ENCODE results near the gene UNK. TPM values are rescaled to one million over a fixed set of nuclear protein-coding genes. Genes with fewer than 3 reads are reported as not detected.
A peak's percentile ranks its signal among the peaks of the same experiment; 100 is the strongest.

The UNK gene
- total and polyA plus RNA-seq, 2 of the 13 experiments (the other 11 are each of a cell fraction or from before 2014, with no cell fraction given): 31.6 to 33.0 TPM

DNA sequence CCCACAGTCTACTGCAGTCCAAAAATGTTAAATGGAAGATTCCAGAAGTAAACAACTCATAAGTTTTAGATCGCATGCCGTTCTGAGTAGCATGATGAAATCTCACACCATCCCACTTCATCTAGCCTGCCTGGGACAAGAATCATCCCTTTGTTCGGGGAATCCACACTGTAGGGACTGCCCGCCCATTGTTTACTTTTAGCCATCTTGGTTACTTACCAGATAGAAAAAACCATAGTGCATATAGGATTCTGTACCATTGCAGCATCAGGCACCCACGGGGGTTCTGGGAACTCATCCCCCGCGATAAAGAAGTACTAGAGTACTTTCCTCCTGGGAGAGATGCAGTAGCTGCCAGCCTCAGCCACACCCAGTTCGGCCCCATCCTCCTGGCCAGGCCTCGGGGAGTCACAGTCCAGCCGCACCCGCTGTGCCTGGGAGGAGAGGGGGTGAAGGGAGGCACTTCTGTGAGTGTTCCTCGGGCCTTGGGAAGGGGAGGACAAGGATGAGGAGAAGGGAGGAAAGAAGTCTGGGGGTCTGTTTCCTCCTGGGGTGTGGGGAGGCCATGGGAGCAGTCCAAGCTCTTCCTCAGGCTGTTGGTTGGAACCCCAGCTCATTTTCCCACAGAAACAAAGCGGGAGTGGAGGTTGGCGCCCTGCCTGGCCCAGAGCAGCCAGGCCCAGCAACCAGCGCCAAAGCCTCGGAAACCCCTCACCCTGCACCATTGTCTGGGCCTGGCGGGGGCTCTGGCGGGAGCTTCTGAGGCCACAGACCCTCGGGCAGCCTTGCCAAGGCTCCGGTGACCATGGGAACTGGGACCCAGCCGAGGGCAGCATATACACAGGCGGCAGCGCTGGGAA, 84.9 kb downstream of the UNK start (continued):
- TF ChIP-seq, protein P1, sequence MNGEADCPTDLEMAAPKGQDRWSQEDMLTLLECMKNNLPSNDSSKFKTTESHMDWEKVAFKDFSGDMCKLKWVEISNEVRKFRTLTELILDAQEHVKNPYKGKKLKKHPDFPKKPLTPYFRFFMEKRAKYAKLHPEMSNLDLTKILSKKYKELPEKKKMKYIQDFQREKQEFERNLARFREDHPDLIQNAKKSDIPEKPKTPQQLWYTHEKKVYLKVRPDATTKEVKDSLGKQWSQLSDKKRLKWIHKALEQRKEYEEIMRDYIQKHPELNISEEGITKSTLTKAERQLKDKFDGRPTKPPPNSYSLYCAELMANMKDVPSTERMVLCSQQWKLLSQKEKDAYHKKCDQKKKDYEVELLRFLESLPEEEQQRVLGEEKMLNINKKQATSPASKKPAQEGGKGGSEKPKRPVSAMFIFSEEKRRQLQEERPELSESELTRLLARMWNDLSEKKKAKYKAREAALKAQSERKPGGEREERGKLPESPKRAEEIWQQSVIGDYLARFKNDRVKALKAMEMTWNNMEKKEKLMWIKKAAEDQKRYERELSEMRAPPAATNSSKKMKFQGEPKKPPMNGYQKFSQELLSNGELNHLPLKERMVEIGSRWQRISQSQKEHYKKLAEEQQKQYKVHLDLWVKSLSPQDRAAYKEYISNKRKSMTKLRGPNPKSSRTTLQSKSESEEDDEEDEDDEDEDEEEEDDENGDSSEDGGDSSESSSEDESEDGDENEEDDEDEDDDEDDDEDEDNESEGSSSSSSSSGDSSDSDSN (CRISPR knock-in tag; IDR thresholded peaks at IDR 0.05): peak; percentile 73
- TF ChIP-seq, protein P2, sequence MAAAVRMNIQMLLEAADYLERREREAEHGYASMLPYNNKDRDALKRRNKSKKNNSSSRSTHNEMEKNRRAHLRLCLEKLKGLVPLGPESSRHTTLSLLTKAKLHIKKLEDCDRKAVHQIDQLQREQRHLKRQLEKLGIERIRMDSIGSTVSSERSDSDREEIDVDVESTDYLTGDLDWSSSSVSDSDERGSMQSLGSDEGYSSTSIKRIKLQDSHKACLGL (CRISPR knock-in tag; IDR thresholded peaks at IDR 0.05): 0 out of 2 replicates have a peak, but pooled peaks have one; percentile 36
- TF ChIP-seq, protein P3, sequence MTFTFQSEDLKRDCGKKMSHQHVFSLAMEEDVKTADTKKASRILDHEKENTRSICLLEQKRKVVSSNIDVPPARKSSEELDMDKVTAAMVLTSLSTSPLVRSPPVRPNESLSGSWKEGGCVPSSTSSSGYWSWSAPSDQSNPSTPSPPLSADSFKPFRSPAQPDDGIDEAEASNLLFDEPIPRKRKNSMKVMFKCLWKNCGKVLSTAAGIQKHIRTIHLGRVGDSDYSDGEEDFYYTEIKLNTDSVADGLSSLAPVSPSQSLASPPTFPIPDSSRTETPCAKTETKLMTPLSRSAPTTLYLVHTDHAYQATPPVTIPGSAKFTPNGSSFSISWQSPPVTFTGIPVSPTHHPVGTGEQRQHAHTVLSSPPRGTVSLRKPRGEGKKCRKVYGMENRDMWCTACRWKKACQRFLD (CRISPR knock-in tag; IDR thresholded peaks at IDR 0.05; ENCODE audit: borderline replicate concordance): 0 out of 2 replicates have a peak, but pooled peaks have one; percentile 64
- TF ChIP-seq CENPT (CRISPR knock-in tag; IDR thresholded peaks at IDR 0.05; ENCODE audit: low read depth) (no peak), ZNF124 (CRISPR knock-in tag; IDR thresholded peaks at IDR 0.05) (peak; percentile 62), ZNF878 (CRISPR knock-in tag; IDR thresholded peaks at IDR 0.05) (peak; percentile 94), ZNF232 (CRISPR knock-in tag; IDR thresholded peaks at IDR 0.05; ENCODE audit: borderline replicate concordance) (no peak), ZNF383 (CRISPR knock-in tag; IDR thresholded peaks at IDR 0.05; ENCODE audit: borderline replicate concordance) (0 out of 2 replicates have a peak, but pooled peaks have one; percentile 73), ZNF782 (CRISPR knock-in tag; IDR thresholded peaks at IDR 0.05; ENCODE audit: borderline replicate concordance) (peak; percentile 61; the same call in 1 of the 2 replicates), ZNF331 (CRISPR knock-in tag; IDR thresholded peaks at IDR 0.05) (peak; percentile 83), ZBTB3 (CRISPR knock-in tag; IDR thresholded peaks at IDR 0.05; ENCODE audit: borderline replicate concordance, low read depth) (peak; percentile 86; the same call in 1 of the 2 replicates), ZNF772 (CRISPR knock-in tag; IDR thresholded peaks at IDR 0.05) (peak; percentile 57; the same call in 1 of the 2 replicates), ZNF337 (CRISPR knock-in tag; IDR thresholded peaks at IDR 0.05; ENCODE audit: borderline replicate concordance, low read depth) (peak; percentile 54; the same call in 1 of the 2 replicates), FLYWCH1 (CRISPR knock-in tag; IDR thresholded peaks at IDR 0.05) (no peak), KLF12 (CRISPR knock-in tag; IDR thresholded peaks at IDR 0.05; ENCODE audit: borderline replicate concordance) (peak; percentile 47; the same call in 1 of the 2 replicates), ETV6 (CRISPR knock-in tag; conservative IDR thresholded peaks at IDR 0.05) (peak; percentile 9; the same call in 1 of the 2 replicates), SMAD1 (CRISPR knock-in tag; IDR thresholded peaks at IDR 0.05; ENCODE audit: borderline replicate concordance, low read depth) (0 out of 2 replicates have a peak, but pooled peaks have one; percentile 49)
- TF ChIP-seq, protein P4, sequence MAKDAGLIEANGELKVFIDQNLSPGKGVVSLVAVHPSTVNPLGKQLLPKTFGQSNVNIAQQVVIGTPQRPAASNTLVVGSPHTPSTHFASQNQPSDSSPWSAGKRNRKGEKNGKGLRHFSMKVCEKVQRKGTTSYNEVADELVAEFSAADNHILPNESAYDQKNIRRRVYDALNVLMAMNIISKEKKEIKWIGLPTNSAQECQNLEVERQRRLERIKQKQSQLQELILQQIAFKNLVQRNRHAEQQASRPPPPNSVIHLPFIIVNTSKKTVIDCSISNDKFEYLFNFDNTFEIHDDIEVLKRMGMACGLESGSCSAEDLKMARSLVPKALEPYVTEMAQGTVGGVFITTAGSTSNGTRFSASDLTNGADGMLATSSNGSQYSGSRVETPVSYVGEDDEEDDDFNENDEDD (CRISPR knock-in tag; IDR thresholded peaks at IDR 0.05; ENCODE audit: borderline replicate concordance): peak; percentile 84
- TF ChIP-seq, protein P5, sequence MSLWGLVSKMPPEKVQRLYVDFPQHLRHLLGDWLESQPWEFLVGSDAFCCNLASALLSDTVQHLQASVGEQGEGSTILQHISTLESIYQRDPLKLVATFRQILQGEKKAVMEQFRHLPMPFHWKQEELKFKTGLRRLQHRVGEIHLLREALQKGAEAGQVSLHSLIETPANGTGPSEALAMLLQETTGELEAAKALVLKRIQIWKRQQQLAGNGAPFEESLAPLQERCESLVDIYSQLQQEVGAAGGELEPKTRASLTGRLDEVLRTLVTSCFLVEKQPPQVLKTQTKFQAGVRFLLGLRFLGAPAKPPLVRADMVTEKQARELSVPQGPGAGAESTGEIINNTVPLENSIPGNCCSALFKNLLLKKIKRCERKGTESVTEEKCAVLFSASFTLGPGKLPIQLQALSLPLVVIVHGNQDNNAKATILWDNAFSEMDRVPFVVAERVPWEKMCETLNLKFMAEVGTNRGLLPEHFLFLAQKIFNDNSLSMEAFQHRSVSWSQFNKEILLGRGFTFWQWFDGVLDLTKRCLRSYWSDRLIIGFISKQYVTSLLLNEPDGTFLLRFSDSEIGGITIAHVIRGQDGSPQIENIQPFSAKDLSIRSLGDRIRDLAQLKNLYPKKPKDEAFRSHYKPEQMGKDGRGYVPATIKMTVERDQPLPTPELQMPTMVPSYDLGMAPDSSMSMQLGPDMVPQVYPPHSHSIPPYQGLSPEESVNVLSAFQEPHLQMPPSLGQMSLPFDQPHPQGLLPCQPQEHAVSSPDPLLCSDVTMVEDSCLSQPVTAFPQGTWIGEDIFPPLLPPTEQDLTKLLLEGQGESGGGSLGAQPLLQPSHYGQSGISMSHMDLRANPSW (CRISPR knock-in tag; IDR thresholded peaks at IDR 0.05; ENCODE audit: borderline replicate concordance): peak; percentile 96

Data from HepG2 (cell line).